ENCODE results near the gene CC2D2A. TPM values are rescaled to one million over a fixed set of nuclear protein-coding genes. Genes with fewer than 3 reads are reported as not detected.

CC2D2A gene
- total and polyA plus RNA-seq, 4 donors: 9.2 to 63.7 (median 24.8) TPM

GRCh38 chr4:15547392-15547791, 77.7 kb downstream of the CC2D2A start:
- Histone ChIP-seq H3K9me3 (ENCODE audit: control insufficient read depth in 4 of 4, insufficient read depth in 3 of 4, low read length in 3 of 4) (no peaks in the 10 kb centered on the region), H3K4me1 (ENCODE audit: control insufficient read depth in 5 of 5, insufficient read depth in 5 of 5, low read length in 5 of 5) (no peaks in the 10 kb centered on the region), H3K27ac (ENCODE audit: low read depth in 1 of 2, low read length in 1 of 2) (no peak overlapping the region), H3K27me3 (ENCODE audit: control insufficient read depth in 3 of 3, insufficient read depth in 3 of 3, low read length in 2 of 3) (no peaks in the 10 kb centered on the region), H3K36me3 (ENCODE audit: control insufficient read depth in 4 of 4, insufficient read depth in 4 of 4, low read length in 4 of 4) (peaks cover 0 to 14% (median 6%) of the 10 kb centered on the region in 4 donors), H3K4me3 (no peak overlapping the region), H3K9ac (ENCODE audit: insufficient read depth in 1 of 2, low read length in 2 of 2) (no peak overlapping the region)
- no peak for DNase-seq
- ATAC-seq (ENCODE audit: insufficient read depth, low FRiP score): no peak
- no peak for TF ChIP-seq CTCF (IDR thresholded peaks at IDR 0.05; ENCODE audit: control extremely low read depth, extremely low read depth)
- 45 to 56% methylated on average over 3 of the region's 3 CpGs for WGBS, 2 donors

- WGBS, 2 donors: 93 to 99% methylated on average over 3 of the region's 3 CpGs
- H3K4me3 ChIP-seq: no peak overlapping the region
- peaks cover 0 to 4% (median 0%) of the 10 kb centered on the region in 5 donors for H3K4me1 ChIP-seq (ENCODE audit: control insufficient read depth in 5 of 5, insufficient read depth in 5 of 5, low read length in 5 of 5)
- no peak overlapping the region for H3K9ac ChIP-seq (ENCODE audit: insufficient read depth in 1 of 2, low read length in 2 of 2)
- ATAC-seq (ENCODE audit: insufficient read depth, low FRiP score): no peak
- H3K9me3 ChIP-seq (ENCODE audit: control insufficient read depth in 4 of 4, insufficient read depth in 3 of 4, low read length in 3 of 4): no peaks in the 10 kb centered on the region
- H3K36me3 ChIP-seq (ENCODE audit: control insufficient read depth in 4 of 4, insufficient read depth in 4 of 4, low read length in 4 of 4): peaks cover 0 to 23% (median 6%) of the 10 kb centered on the region in 4 donors
- no peaks in the 10 kb centered on the region for H3K27me3 ChIP-seq (ENCODE audit: control insufficient read depth in 3 of 3, insufficient read depth in 3 of 3, low read length in 2 of 3)
- TF ChIP-seq CTCF (IDR thresholded peaks at IDR 0.05; ENCODE audit: control extremely low read depth, extremely low read depth): no peak
- peak overlapping the region in 1 of 2 donors; percentile 55 for H3K27ac ChIP-seq (ENCODE audit: low read depth in 1 of 2, low read length in 1 of 2)
- DNase-seq: no peak
Observed at GRCh38 chr4:15550491-15550890, 80.8 kb downstream of the CC2D2A start.

- H3K27me3 ChIP-seq (ENCODE audit: control insufficient read depth in 3 of 3, insufficient read depth in 3 of 3, low read length in 2 of 3): no peaks in the 10 kb centered on the region
- DNase-seq (peak in 2 of 3 donors; percentile 8 to 28), ATAC-seq (ENCODE audit: insufficient read depth, low FRiP score) (peak; percentile 54)
- peaks cover 0 to 32% (median 9%) of the 10 kb centered on the region in 4 donors for H3K36me3 ChIP-seq (ENCODE audit: control insufficient read depth in 4 of 4, insufficient read depth in 4 of 4, low read length in 4 of 4)
- no peak for TF ChIP-seq CTCF (IDR thresholded peaks at IDR 0.05; ENCODE audit: control extremely low read depth, extremely low read depth)
- peaks cover 0 to 2% (median 0%) of the 10 kb centered on the region in 4 donors for H3K9me3 ChIP-seq (ENCODE audit: control insufficient read depth in 4 of 4, insufficient read depth in 3 of 4, low read length in 3 of 4)
- peaks cover 0 to 4% (median 0%) of the 10 kb centered on the region in 5 donors for H3K4me1 ChIP-seq (ENCODE audit: control insufficient read depth in 5 of 5, insufficient read depth in 5 of 5, low read length in 5 of 5)
- H3K9ac ChIP-seq (ENCODE audit: insufficient read depth in 1 of 2, low read length in 2 of 2): no peak overlapping the region
- WGBS, 2 donors: 65 to 87% methylated on average over 5 of the region's 5 CpGs
- H3K4me3 ChIP-seq: no peak overlapping the region
- H3K27ac ChIP-seq (ENCODE audit: low read depth in 1 of 2, low read length in 1 of 2): no peak overlapping the region
Observed at GRCh38 chr4:15551740-15552446, 82.2 kb downstream of the CC2D2A start.

Data from lung (tissue), 12 donors.